Neural progenitor cell (in vitro differentiated cells): ENCODE results near the gene SPP1.

Source experiments
- CTCF ChIP-seq: fragments of 200-600 bp; sonication (generic); IDR thresholded peaks from 2 replicates; pipeline ENCODE4 v1.5.1; 2017; ENCODE audit warnings: antibody characterized with exemption, mild to moderate bottlenecking
- EZH2phosphoT487 ChIP-seq: fragments of 200-600 bp; sonication (generic); IDR thresholded peaks from 2 replicates; pipeline ENCODE4 v1.6.1; 2017; ENCODE audit warnings: antibody characterized with exemption

- TF ChIP-seq EZH2phosphoT487 (no peak), CTCF (no peak)
These were observed 30.4 kb downstream of the SPP1 start for GRCh38 chr4:88005946-88006345.
